Subcutaneous adipose tissue (tissue), 4 donors: ENCODE measurements around the gene ECD. TPM values are rescaled to one million over a fixed set of nuclear protein-coding genes. Genes with fewer than 3 reads are reported as not detected.

Source experiments
- total RNA-seq, 4 donors: library from RNA; depleted of rRNA; stranded (reverse); fragments of >200 nt; gene quantifications; one replicate each; pipeline ENCODE4 v1.1.0, GENCODE V29; 2016
- TF ChIP-seq, protein P1 (sequence below): fragments of 450-650 bp; IDR thresholded peaks from one replicate; pipeline ENCODE4 v1.5.1; 2016; ENCODE audit warnings: low read depth, mild to moderate bottlenecking, control low read depth, antibody characterized with exemption, moderate library complexity

Gene ECD
- total RNA-seq, result 10 to 100 TPM; 25.1 to 40.6 (median 27.9) TPM

DNA sequence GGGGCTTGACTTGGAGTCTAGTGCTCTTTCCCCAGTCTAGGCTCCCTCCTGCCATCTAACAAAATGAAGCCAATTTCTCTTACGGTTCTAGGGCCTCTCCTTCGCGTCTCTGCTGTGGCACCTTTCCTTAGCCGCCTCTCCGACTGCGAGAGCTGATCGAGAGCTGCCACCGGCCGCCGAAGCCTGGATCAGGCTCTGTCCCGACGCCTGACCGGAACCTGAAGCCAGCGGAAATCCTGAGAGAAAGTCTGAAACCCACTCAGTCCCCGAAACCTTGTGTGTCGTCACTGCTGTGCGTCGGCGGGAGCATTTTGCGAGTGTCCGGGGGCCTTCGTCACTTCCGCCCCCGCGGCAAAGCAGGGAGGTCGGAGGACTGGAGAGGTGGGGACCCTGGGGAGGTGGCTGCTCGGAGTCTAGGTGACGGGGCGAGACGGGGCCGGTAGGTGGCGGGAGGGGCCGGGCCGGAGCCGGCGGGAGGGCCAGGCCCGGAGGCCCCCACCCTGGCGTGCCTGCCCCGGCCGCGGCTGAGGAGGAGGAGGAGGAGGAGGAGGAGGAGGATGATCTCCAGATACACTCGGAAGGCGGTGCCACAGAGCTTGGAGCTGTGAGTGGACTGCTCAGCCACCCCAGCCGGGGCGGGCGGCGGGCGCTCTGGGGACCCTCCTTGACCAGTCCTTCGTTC, at the start of gene ECD, which contains the start of gene FAM149B1:
ECD (minus strand) TSS at position 226 of the 682 bp plus-strand sequence. CDS start 4,071 bp downstream, outside the sequence.
FAM149B1 (plus strand) TSS at position 337 of the 682 bp plus-strand sequence; CDS start at position 558, 221 bp downstream.
- TF ChIP-seq, protein P1, sequence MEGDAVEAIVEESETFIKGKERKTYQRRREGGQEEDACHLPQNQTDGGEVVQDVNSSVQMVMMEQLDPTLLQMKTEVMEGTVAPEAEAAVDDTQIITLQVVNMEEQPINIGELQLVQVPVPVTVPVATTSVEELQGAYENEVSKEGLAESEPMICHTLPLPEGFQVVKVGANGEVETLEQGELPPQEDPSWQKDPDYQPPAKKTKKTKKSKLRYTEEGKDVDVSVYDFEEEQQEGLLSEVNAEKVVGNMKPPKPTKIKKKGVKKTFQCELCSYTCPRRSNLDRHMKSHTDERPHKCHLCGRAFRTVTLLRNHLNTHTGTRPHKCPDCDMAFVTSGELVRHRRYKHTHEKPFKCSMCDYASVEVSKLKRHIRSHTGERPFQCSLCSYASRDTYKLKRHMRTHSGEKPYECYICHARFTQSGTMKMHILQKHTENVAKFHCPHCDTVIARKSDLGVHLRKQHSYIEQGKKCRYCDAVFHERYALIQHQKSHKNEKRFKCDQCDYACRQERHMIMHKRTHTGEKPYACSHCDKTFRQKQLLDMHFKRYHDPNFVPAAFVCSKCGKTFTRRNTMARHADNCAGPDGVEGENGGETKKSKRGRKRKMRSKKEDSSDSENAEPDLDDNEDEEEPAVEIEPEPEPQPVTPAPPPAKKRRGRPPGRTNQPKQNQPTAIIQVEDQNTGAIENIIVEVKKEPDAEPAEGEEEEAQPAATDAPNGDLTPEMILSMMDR, result no peak

DNA sequence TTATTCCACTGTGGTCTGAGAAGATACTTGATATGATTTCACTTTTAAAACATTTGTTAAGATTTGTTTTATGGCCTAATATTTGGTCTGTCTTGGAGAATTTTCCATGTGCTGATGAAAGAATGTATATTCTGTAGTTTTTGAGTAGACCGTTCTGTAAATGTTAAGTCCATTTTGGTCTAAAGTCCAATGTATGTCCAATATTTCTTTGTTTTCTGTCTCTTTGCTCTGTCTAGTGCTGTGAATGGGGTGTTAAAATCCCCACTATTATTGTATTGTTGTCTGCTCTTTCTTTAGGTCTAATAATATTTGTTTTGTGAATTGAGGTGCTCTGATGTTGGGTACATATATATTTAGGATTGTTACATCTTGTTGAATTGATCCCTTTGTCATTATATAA, 47.9 kb upstream of the ECD start:
- TF ChIP-seq, protein P1, result no peak

DNA sequence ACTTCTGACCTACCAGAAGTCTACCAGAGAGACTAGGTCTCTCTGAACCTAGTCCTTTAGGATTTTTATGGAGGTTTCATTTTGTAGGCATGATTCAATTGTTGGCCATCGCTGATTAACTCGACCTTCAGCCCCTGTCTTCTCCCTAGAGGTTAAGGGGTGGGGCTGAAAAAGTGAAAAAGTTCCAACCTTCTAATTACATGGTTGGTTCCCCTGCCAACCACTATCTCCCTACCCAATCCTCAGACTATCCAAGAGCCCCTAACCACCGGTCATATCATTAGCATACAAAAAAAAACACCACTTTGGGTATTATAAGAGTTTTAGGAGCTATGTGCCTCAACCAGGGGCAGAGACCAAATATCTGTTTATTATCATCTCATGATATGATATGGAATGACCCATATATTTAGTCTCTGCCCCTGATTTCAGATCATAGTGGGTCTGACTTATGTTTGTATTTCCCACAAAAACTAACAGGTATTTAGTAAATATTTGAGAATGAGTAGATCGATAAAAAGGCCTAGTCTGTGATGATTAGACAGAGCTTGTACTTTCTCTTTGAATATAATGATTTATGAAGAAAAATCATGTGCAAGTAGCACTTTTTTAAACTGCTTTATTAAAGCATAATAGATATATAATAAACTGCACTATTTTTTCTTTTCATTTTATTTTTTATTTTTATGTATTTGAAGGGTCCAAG, 43.5 kb upstream of the ECD start:
- TF ChIP-seq, protein P1, result no peak

DNA sequence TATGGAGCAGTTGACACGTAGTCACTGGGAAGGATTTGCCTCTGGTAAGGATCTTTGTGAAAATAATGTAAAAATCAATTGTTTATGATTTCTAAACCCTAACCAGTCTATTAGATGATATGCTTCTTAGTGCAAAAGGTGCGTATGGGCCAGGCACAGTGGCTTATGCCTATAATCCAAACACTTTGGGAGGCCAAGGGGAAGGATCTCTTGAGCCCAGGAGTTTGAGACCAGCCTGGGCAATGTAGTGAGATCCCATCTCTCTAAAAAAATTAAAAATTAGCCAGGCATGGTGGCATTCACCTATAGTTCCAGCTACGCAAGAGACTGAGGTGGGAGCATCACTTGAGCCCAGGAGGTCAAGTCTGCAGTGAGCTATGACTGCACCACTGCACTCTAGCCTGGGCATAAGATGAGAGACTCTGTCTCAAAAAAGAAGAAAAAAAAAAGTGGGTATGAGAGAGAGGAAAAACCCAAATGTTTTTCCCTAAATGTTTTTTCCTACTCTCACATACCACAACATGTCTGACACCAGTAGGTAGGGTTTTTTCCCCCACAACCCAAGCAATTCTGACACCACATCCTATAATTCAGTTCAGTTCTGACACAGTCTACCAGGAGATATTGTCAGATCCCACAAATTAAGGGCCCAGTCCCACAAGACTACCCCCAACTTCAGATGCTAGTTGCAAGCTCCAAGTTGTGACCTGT, 42.7 kb upstream of the ECD start:
- TF ChIP-seq, protein P1, result no peak

DNA sequence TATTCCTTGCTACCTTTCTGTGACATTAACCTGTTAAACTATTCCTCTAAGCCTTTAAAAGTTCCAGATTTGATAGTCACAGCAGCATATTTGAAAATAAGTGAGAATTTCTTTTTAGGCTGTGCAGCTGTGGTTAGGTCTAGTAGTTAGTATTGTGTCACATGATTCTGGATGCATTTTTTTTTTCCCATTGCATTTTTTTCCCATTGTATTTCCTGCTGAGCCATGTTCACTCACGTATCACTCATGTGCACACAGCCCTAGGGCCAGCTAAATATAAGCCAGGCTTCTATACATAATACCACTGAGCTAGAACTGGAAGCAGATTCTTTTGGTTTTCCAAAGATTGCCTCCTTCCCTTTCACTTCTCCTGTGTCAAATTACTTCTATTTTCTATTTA, 41.9 kb upstream of the ECD start:
- TF ChIP-seq, protein P1, result no peak

DNA sequence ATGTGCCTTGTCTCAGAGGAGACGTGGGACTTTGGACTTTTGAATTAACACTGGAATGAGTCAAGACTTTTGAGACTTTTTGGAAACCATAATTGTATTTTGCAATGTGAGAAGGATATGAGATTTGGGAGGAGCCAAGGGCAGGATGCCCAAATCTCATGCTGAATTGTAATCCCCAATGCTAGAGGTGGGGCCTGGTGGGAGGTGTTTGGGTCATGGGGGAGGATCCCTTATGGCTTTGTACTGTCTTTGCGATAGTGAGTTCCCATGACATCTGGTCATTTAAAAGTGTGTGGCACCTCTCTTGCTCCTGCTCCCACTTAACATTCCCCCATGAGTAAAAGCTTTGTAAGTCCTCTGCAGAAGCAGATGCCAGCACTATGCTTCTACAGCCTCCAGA, 40.1 kb upstream of the ECD start:
- TF ChIP-seq, protein P1, result no peak

DNA sequence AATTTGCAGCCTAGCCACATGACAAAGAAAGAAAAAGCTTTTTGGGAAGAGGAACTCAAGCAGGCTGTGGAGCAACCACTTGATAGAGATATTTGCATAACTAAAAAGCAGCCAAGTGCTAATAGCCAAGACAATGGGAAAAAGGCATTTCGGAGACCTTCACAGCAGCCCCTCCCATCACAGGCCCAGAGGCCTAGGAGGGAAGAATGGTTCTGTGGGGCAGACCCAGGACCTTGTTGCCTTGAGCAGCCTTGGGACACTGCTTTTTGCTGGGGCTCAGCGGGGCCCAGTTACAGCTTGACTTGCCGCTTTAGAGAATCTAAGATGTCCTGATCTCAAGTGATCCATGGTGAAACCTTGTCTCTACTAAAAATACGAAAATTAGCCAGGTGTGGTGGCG, 38.6 kb upstream of the ECD start:
- TF ChIP-seq, protein P1, result no peak
